ENCODE measurements around the gene NADSYN1. TPM values are rescaled to one million over a fixed set of nuclear protein-coding genes. Genes with fewer than 3 reads are reported as not detected.

The NADSYN1 gene
- polyA plus RNA-seq, 1 donor from 2014 or later, result 66.9 TPM

GRCh38 chr11:71489311-71490043 lies 36.5 kb downstream of the NADSYN1 start:
- Histone ChIP-seq H3K27ac (ENCODE audit: low read length) (no peak overlapping the region), H3K9me3 (ENCODE audit: low read length) (no peaks in the 10 kb centered on the region), H4K20me1 (ENCODE audit: insufficient read depth) (no peaks in the 10 kb centered on the region), H3K79me2 (replicated peaks; ENCODE audit: insufficient read depth, low read length) (no peaks in the 10 kb centered on the region), H3K4me2 (ENCODE audit: low read length) (no peak overlapping the region), H3K27me3 (ENCODE audit: insufficient read depth, low read depth, low read length) (no peaks in the 10 kb centered on the region), H3K36me3 (ENCODE audit: insufficient read depth, low read length) (no peaks in the 10 kb centered on the region), H3F3A (ENCODE audit: insufficient read depth, low read length, poor library complexity, severe bottlenecking) (no peaks in the 10 kb centered on the region), H2AFZ (ENCODE audit: low read depth, low read length) (no peak overlapping the region), H3K9me2 (ENCODE audit: insufficient read depth, low read length) (no peaks in the 10 kb centered on the region), H3K9ac (ENCODE audit: low read length) (no peak overlapping the region), H3K4me3 (ENCODE audit: low read length) (no peak overlapping the region)
- TF ChIP-seq CTCF (IDR thresholded peaks at IDR 0.05; ENCODE audit: poor library complexity, severe bottlenecking) (no peak), MXI1 (conservative IDR thresholded peaks at IDR 0.05; ENCODE audit: poor library complexity, severe bottlenecking) (no peak), TAF1 (IDR thresholded peaks at IDR 0.05; ENCODE audit: low read depth) (no peak), EZH2 (IDR thresholded peaks at IDR 0.05; ENCODE audit: borderline replicate concordance, insufficient read depth, low read length, poor library complexity, severe bottlenecking) (no peak), RAD21 (conservative IDR thresholded peaks at IDR 0.05) (no peak), REST (IDR thresholded peaks at IDR 0.05; ENCODE audit: borderline replicate concordance) (no peak), EP300 (conservative IDR thresholded peaks at IDR 0.05; ENCODE audit: poor library complexity, severe bottlenecking) (no peak)

GRCh38 chr11:71490044-71490730 lies 37.2 kb downstream of the NADSYN1 start:
- Histone ChIP-seq H3K4me2 (ENCODE audit: low read length) (no peak overlapping the region), H3K9me2 (ENCODE audit: insufficient read depth, low read length) (no peaks in the 10 kb centered on the region), H3K9me3 (ENCODE audit: low read length) (no peaks in the 10 kb centered on the region), H3K27ac (ENCODE audit: low read length) (no peak overlapping the region), H2AFZ (ENCODE audit: low read depth, low read length) (no peak overlapping the region), H3F3A (ENCODE audit: insufficient read depth, low read length, poor library complexity, severe bottlenecking) (no peaks in the 10 kb centered on the region), H3K79me2 (replicated peaks; ENCODE audit: insufficient read depth, low read length) (no peaks in the 10 kb centered on the region), H3K36me3 (ENCODE audit: insufficient read depth, low read length) (no peaks in the 10 kb centered on the region), H3K27me3 (ENCODE audit: insufficient read depth, low read depth, low read length) (no peaks in the 10 kb centered on the region), H3K4me3 (ENCODE audit: low read length) (no peak overlapping the region), H3K9ac (ENCODE audit: low read length) (no peak overlapping the region), H4K20me1 (ENCODE audit: insufficient read depth) (no peaks in the 10 kb centered on the region)
- TF ChIP-seq POLR2AphosphoS5 (IDR thresholded peaks at IDR 0.05) (no peak), REST (IDR thresholded peaks at IDR 0.05; ENCODE audit: borderline replicate concordance) (no peak), EZH2 (IDR thresholded peaks at IDR 0.05; ENCODE audit: borderline replicate concordance, insufficient read depth, low read length, poor library complexity, severe bottlenecking) (no peak), SMC3 (conservative IDR thresholded peaks at IDR 0.05; ENCODE audit: poor library complexity) (no peak), MXI1 (conservative IDR thresholded peaks at IDR 0.05; ENCODE audit: poor library complexity, severe bottlenecking) (no peak), TAF1 (IDR thresholded peaks at IDR 0.05; ENCODE audit: low read depth) (no peak), CTCF (IDR thresholded peaks at IDR 0.05; ENCODE audit: poor library complexity, severe bottlenecking) (no peak), RAD21 (conservative IDR thresholded peaks at IDR 0.05) (no peak), EP300 (conservative IDR thresholded peaks at IDR 0.05; ENCODE audit: poor library complexity, severe bottlenecking) (no peak)
